Cardiac fibroblast (primary cell): ENCODE results near the gene ATF7IP2.
"Not testable (repeated sequence)": the region's sequence is repeated elsewhere in the genome, so short reads cannot be mapped to it uniquely, and the experiment has no call there.

ENCODE experiments used
- DNase-seq, 2 donors: peaks; one replicate each; pipeline versions ENCODE4 v3.0.0 to v3.0.0-alpha.2; 2010; ENCODE audit warnings: low read depth in 2 of 2
- H3K4me3 ChIP-seq, 2 donors: replicated peaks in 1 of 2; 1 replicate in 1 of 2; 2 replicates in 1 of 2; pipeline ENCODE4 v1.5.1; 2011; ENCODE audit warnings: low read depth in 2 of 2, low read length in 2 of 2, mild to moderate bottlenecking in 2 of 2, moderate library complexity in 1 of 2
- CTCF ChIP-seq: IDR thresholded peaks from one replicate; pipeline ENCODE4 v1.5.1; 2011; ENCODE audit warnings: low read depth, mild to moderate bottlenecking, low read length, inconsistent platforms

ATF7IP2 gene

DNA sequence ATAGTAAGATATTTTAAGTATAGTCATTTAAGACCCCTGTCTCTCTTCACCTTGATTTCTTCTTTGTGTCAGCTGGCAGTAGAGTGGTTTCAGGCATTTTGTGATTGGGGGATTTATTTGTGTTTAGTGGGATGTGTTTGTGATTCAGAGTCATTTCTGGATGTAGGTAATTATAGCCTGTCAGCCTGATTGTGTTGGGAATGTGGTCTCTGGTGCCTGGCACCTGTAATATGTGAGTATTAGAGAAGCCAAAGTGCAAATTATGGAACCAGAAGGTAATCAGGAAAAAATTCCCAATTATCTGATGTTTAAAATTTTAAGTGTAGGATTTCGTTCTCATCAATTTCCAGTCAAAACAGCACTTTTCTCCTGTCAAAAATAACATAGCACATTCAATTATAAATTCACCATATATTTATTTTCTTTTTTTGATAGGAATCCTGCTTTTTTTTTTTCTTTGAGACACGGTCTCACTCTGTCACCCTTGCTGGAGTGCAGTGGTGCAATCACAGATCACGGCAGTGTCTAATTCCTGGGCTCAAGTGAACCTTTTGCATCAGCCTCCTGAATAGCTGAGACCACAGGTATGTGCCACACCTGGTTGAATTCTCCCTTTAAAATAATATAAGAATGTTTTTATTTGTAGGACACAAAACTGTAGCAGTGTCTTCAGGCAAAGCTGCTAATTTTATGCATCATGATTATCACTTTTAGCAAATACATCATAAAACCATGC, 42.7 kb downstream of the ATF7IP2 start:
- no peak overlapping the region for H3K4me3 ChIP-seq
- no peak for DNase-seq
- TF ChIP-seq CTCF, result no peak

- H3K4me3 ChIP-seq, DNase-seq: not testable (repeated sequence)
These were observed 43.6 kb downstream of the ATF7IP2 start for GRCh38 chr16:10429299-10429969.

DNA sequence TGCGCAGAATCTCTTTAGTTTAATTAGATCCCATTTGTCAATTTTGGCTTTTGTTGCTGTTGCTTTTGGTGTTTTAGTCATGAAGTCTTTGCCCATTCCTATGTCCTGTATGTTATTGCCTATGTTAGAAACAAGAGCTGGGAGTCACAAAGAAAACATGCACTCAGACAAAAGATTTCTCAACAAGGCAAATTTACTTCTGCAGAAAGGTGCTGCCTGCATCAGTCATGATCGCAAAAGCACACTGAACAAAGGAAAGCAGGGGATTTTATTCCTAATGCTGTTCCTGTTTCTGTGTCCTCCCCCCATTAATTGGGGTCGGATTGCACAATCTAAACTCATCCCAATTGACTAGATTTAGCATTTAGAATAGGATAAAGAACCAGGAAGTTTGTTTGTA, 55.9 kb downstream of the ATF7IP2 start:
- no peak for TF ChIP-seq CTCF
- no peak overlapping the region for H3K4me3 ChIP-seq
- DNase-seq, result no peak

- no peak for TF ChIP-seq CTCF
- no peak for DNase-seq
- no peak overlapping the region for H3K4me3 ChIP-seq
These were observed 61.4 kb downstream of the ATF7IP2 start for GRCh38 chr16:10447289-10447688.

DNA sequence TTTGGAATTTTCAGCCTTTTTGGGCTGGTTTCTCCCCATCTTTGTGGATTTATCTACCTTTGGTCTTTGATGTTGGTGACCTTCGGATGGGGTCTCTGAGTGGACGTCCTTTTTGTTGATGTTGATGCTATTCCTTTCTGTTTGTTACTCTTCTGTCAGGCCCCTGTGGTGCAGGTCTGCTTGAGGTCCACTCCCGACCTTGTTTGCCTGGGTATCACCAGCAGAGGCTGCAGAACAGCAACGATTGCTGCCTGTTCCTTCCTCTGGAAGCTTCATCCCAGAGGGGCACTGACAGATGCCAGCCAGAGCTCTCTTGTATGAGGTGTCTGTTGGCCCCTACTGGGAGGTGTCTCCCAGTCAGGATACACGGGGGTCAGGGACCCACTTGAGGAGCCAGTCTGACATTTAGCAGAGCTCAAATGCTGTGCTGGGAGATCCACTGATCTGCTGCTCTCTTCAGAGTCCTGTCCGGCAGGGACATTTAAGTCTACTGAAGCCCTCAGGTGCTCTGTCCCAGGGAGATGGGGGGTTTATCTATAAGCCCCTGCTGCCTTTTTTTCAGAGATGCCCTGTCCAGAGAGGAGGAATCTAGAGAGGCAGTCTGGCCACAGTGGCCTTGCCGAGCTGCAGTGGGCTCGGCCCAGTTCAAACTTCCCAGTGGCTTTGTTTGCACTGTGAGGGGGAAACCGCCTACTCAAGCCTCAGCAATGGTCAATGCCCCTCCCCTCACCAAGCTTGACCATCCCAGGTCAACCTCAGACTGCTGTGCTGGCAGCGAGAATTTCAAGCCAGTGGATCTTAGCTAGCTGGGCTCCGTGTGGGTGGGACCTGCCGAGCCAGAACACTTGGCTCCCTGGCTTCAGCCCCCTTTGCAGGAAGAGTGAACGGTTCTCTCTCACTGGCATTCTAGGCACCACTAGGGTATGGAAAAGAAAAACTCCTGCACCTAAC, 66.6 kb downstream of the ATF7IP2 start:
- not testable (repeated sequence) for DNase-seq, H3K4me3 ChIP-seq

GRCh38 chr16:10453159-10453510, 67.3 kb downstream of the ATF7IP2 start:
- no peak for TF ChIP-seq CTCF
- H3K4me3 ChIP-seq, result no peak overlapping the region
- DNase-seq, result no peak

- peak in 1 of 2 donors; percentile 2 for DNase-seq
- TF ChIP-seq CTCF, result no peak
- no peak overlapping the region for H3K4me3 ChIP-seq
These were observed 80.0 kb downstream of the ATF7IP2 start for GRCh38 chr16:10465821-10466220.
